Esophagus muscularis mucosa (tissue), 4 donors: ENCODE measurements around the gene STING1.

Experiments
- CTCF ChIP-seq, 3 experiments: fragments of 200-600 bp in 2 of 3; fragments of 450-650 bp in 1 of 3; sonication (generic) in 2 of 3; IDR thresholded peaks; one replicate each; pipeline ENCODE4 v1.5.1; 2017 to 2019; ENCODE audit warnings: antibody characterized with exemption in 3 of 3, mild to moderate bottlenecking in 2 of 3, moderate library complexity in 1 of 3
- EP300 ChIP-seq: sonication (generic); formaldehyde crosslinking; IDR thresholded peaks from one replicate; pipeline ENCODE4 v1.6.1; 2017; ENCODE audit warnings: antibody characterized with exemption
- POLR2A ChIP-seq: fragments of 450-650 bp; IDR thresholded peaks from one replicate; pipeline ENCODE4 v1.6.1; 2017; ENCODE audit warnings: antibody characterized with exemption, moderate library complexity, mild to moderate bottlenecking, low read depth
- POLR2AphosphoS5 ChIP-seq, 2 donors: sonication (generic); formaldehyde crosslinking; IDR thresholded peaks; one replicate each; pipeline ENCODE4 v1.6.1; 2017; ENCODE audit warnings: antibody characterized with exemption in 2 of 2

- no peak for TF ChIP-seq CTCF (IDR thresholded peaks at IDR 0.05)
- TF ChIP-seq POLR2A = no peak
- TF ChIP-seq EP300 = no peak
- TF ChIP-seq POLR2AphosphoS5 (IDR thresholded peaks at IDR 0.05) = no peak
Measured at GRCh38 chr5:139524940-139525585, 42.5 kb upstream of the STING1 start.
